Measurements from ENCODE around the gene BIN1. TPM values are rescaled to one million over a fixed set of nuclear protein-coding genes. Genes with fewer than 3 reads are reported as not detected.

The BIN1 gene
- polyA plus RNA-seq, 2 donors, result 4.6 to 7.9 TPM

DNA sequence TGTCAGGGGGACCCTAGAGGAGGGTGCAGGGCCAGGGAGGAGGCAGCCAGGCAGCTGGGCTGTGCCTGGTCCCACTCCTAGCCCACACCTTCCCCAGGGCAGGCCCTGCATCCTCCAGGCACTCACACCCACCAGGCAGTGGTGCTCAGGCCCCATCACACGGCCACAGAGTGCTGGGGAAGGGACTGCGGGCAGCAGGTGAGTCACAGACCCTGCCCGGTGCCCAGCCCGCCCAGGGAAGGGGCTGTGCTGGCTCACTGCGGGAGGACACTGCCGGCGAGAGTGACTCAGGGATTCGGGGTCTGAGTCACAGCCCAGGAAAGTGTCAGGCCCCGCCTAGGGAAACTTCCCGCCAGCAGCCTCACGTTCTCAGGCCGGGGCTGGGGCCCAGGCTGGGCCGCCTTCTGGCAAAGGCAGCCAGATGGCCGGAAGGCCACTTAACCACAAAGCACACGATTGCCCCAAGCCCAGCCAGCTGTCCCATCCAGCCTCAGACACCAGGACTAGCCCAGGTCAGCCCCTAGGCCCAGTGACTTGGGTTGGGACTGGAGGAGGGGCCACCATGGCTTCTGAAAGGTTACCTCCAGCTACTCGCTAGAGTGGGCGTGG lies 42.2 kb downstream of the BIN1 start:
- H3K4me1 ChIP-seq (ENCODE audit: control insufficient read depth in 2 of 2, insufficient read depth in 2 of 2, low read length in 1 of 2), result peaks cover 7 to 29% of the 10 kb centered on the region in 2 donors
- H3K27ac ChIP-seq (ENCODE audit: low read depth in 2 of 2, low read length in 1 of 2), result peak overlapping the region; percentile 54 to 67
- peaks cover 0 to 6% of the 10 kb centered on the region in 2 donors for H3K36me3 ChIP-seq (ENCODE audit: control insufficient read depth in 2 of 2, insufficient read depth in 2 of 2, low read length in 1 of 2)
- H3K27me3 ChIP-seq (ENCODE audit: control insufficient read depth in 1 of 2, insufficient read depth in 2 of 2, low read length in 2 of 2), result no peaks in the 10 kb centered on the region
- no peak overlapping the region for H3K4me3 ChIP-seq (ENCODE audit: low read depth in 1 of 2, low read length in 2 of 2)
- no peaks in the 10 kb centered on the region for H3K9me3 ChIP-seq (ENCODE audit: control insufficient read depth in 2 of 2, insufficient read depth in 1 of 2, low read depth in 1 of 2, low read length in 1 of 2)
- WGBS, 2 donors, result 6 to 35% methylated on average over 17 of the region's 17 CpGs

DNA sequence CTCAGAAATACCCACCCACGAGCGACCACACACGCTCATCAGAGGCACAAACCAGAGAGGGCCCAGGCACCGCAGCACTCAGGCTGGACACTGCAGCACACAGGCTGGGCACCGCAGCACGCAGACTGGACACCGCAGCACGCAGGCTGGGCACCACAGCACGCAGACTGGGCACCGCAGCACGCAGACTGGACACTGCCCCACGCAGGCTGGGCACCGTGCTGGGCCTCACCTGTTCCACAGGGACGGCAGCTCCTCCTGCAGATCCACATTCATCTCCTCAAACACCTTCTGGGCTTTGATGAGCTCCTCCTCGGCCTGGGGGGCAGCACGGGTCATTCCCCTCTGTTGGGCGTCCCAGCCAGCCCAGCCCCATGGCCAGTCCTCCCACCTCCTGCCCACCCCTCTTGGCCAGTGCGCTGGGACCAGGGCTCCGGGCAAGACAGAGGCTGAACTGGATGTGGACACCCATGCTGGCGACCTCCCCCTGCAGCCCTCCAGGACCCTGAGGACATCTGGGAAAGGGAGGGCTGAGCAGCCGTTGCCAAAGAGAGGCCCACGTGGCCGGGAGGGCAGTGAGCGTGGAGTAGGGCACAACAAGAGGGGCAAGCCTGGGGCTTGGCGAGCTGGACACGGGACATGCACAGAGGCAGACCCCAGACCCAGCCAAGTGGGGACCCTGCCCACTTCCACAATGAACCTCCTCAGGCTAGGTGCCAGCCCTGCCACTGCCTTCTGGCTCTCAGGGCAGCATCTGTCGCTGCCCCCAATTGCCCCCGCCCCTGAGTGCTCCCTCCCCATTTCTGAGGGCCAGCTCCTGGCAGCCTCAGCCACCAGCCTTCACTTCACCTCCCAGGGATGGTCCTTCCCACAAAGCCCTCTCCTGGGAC lies 43.0 kb downstream of the BIN1 start:
- Histone ChIP-seq H3K27me3 (ENCODE audit: control insufficient read depth in 1 of 2, insufficient read depth in 2 of 2, low read length in 2 of 2) (no peaks in the 10 kb centered on the region), H3K36me3 (ENCODE audit: control insufficient read depth in 2 of 2, insufficient read depth in 2 of 2, low read length in 1 of 2) (peaks cover 0 to 6% of the 10 kb centered on the region in 2 donors), H3K4me1 (ENCODE audit: control insufficient read depth in 2 of 2, insufficient read depth in 2 of 2, low read length in 1 of 2) (peaks cover 7 to 29% of the 10 kb centered on the region in 2 donors), H3K4me3 (ENCODE audit: low read depth in 1 of 2, low read length in 2 of 2) (no peak overlapping the region), H3K27ac (ENCODE audit: low read depth in 2 of 2, low read length in 1 of 2) (peak overlapping the region; percentile 54 to 67), H3K9me3 (ENCODE audit: control insufficient read depth in 2 of 2, insufficient read depth in 1 of 2, low read depth in 1 of 2, low read length in 1 of 2) (no peaks in the 10 kb centered on the region)
- WGBS, 2 donors, result 88 to 93% methylated on average over 25 to 28 of the region's 28 CpGs

GRCh38 chr2:127061375-127062273 lies 45.3 kb downstream of the BIN1 start:
- peaks cover 0 to 7% of the 10 kb centered on the region in 2 donors for H3K36me3 ChIP-seq (ENCODE audit: control insufficient read depth in 2 of 2, insufficient read depth in 2 of 2, low read length in 1 of 2)
- WGBS, 2 donors, result 70 to 78% methylated on average over 23 of the region's 23 CpGs
- peaks cover 7 to 20% of the 10 kb centered on the region in 2 donors for H3K4me1 ChIP-seq (ENCODE audit: control insufficient read depth in 2 of 2, insufficient read depth in 2 of 2, low read length in 1 of 2)
- H3K27ac ChIP-seq (ENCODE audit: low read depth in 2 of 2, low read length in 1 of 2), result no peak overlapping the region
- no peaks in the 10 kb centered on the region for H3K9me3 ChIP-seq (ENCODE audit: control insufficient read depth in 2 of 2, insufficient read depth in 1 of 2, low read depth in 1 of 2, low read length in 1 of 2)
- no peaks in the 10 kb centered on the region for H3K27me3 ChIP-seq (ENCODE audit: control insufficient read depth in 1 of 2, insufficient read depth in 2 of 2, low read length in 2 of 2)
- H3K4me3 ChIP-seq (ENCODE audit: low read depth in 1 of 2, low read length in 2 of 2), result no peak overlapping the region

DNA sequence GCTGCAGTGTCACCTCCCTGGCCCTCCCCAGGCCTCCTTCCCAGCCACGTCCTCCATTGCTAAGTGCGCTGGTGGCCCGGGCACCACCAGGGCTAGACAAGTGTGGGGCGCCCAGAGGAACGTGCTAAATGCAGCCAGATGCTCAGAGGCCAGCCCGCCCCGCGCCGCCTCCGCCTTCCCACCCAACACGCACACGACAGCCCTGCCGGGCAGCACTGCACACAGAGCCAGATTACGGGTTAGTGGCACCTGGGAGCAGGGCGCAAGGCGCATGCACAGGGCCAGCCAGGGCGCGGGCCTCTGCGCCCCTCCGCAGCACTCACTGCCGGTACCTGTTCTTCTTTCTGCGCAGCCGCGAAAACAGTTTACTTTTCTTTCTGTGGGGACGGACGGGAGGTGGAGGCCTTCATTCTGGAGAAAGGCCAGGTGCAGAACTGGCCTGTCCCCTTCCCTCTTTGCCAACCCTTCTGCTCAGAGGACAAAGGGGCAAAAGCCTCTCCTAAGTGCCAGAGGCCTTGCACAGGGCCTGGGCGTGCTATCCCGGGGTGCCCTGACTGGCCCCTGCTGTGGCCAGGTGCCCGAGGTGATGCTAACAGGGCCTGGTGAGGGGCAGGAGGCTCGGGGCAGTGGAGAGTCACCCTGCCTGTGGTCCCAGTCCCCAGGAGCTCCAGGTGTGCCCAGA lies 46.5 kb downstream of the BIN1 start:
- Histone ChIP-seq H3K27ac (ENCODE audit: low read depth in 2 of 2, low read length in 1 of 2) (no peak overlapping the region), H3K4me3 (ENCODE audit: low read depth in 1 of 2, low read length in 2 of 2) (no peak overlapping the region), H3K9me3 (ENCODE audit: control insufficient read depth in 2 of 2, insufficient read depth in 1 of 2, low read depth in 1 of 2, low read length in 1 of 2) (no peaks in the 10 kb centered on the region), H3K36me3 (ENCODE audit: control insufficient read depth in 2 of 2, insufficient read depth in 2 of 2, low read length in 1 of 2) (peaks cover 0 to 7% of the 10 kb centered on the region in 2 donors), H3K4me1 (ENCODE audit: control insufficient read depth in 2 of 2, insufficient read depth in 2 of 2, low read length in 1 of 2) (peaks cover 2 to 15% of the 10 kb centered on the region in 2 donors), H3K27me3 (ENCODE audit: control insufficient read depth in 1 of 2, insufficient read depth in 2 of 2, low read length in 2 of 2) (no peaks in the 10 kb centered on the region)
- 94% methylated on average over 28 to 30 of the region's 30 CpGs for WGBS, 2 donors

GRCh38 chr2:127059559-127059958 lies 47.4 kb downstream of the BIN1 start:
- 94 to 95% methylated on average over 10 of the region's 10 CpGs for WGBS, 2 donors
- peaks cover 0 to 7% of the 10 kb centered on the region in 2 donors for H3K36me3 ChIP-seq (ENCODE audit: control insufficient read depth in 2 of 2, insufficient read depth in 2 of 2, low read length in 1 of 2)

DNA sequence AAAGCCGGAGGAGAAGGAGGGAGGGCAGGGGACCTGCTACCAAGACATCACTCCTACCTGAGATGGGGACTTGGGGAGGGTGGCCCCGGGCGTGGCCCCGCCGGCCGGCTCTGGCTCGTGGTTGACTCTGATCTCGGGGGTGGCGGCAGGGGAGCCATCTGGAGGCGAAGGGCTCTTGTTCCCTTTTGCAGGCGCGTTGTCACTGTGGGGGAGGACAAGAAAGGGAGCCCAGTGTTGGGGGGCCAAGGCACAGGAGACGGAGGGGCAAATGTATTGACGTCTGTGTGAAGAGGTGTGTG lies 48.1 kb downstream of the BIN1 start:
- Histone ChIP-seq H3K27me3 (ENCODE audit: control insufficient read depth in 1 of 2, insufficient read depth in 2 of 2, low read length in 2 of 2) (no peaks in the 10 kb centered on the region), H3K36me3 (ENCODE audit: control insufficient read depth in 2 of 2, insufficient read depth in 2 of 2, low read length in 1 of 2) (peaks cover 0 to 6% of the 10 kb centered on the region in 2 donors), H3K27ac (ENCODE audit: low read depth in 2 of 2, low read length in 1 of 2) (no peak overlapping the region), H3K9me3 (ENCODE audit: control insufficient read depth in 2 of 2, insufficient read depth in 1 of 2, low read depth in 1 of 2, low read length in 1 of 2) (no peaks in the 10 kb centered on the region), H3K4me1 (ENCODE audit: control insufficient read depth in 2 of 2, insufficient read depth in 2 of 2, low read length in 1 of 2) (peaks cover 0 to 4% of the 10 kb centered on the region in 2 donors), H3K4me3 (ENCODE audit: low read depth in 1 of 2, low read length in 2 of 2) (no peak overlapping the region)
- 82% methylated on average over 14 of the region's 14 CpGs for WGBS, 2 donors

More at GRCh38 chr2:127059559-127059958, 47.4 kb downstream of the BIN1 start:
- H3K4me3 ChIP-seq (ENCODE audit: low read depth in 1 of 2, low read length in 2 of 2), result no peak overlapping the region
- H3K9me3 ChIP-seq (ENCODE audit: control insufficient read depth in 2 of 2, insufficient read depth in 1 of 2, low read depth in 1 of 2, low read length in 1 of 2), result no peaks in the 10 kb centered on the region
- H3K27ac ChIP-seq (ENCODE audit: low read depth in 2 of 2, low read length in 1 of 2), result no peak overlapping the region
- no peaks in the 10 kb centered on the region for H3K27me3 ChIP-seq (ENCODE audit: control insufficient read depth in 1 of 2, insufficient read depth in 2 of 2, low read length in 2 of 2)
- peaks cover 2 to 8% of the 10 kb centered on the region in 2 donors for H3K4me1 ChIP-seq (ENCODE audit: control insufficient read depth in 2 of 2, insufficient read depth in 2 of 2, low read length in 1 of 2)

DNA sequence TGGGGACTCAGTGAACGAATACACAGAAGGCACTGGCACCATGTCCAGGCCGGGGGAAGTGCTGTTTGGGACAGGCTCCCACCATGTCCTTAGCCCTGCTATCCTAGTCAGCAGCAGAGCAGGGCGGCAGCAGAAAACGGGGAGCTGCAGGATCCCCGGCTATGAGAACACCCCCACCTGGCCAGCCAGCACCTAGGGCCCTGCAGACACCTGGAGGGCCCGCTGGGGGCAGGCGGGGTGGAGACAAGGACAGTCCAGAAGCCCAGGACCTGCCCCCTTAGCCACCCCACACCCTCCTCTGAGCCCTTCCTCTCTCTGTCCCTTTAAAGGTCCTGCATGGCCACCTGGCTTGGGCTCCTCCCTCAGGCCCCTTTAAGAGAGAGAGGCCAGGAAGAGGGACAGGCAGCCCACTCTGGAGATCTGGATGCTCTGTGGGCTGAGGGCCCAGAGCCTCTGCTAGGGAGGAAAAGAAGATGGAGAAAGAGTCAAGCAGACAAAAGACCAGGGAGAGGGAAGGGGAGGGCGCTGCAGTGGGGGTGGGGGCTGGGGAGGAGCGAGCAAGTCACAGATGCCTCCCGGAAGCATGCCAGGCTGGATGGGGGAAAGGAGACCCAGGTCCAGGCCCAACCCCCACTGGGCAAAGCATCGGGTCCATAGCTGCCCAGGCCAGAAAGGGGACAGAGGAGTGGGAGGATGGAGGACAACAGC lies 48.6 kb downstream of the BIN1 start:
- Histone ChIP-seq H3K27ac (ENCODE audit: low read depth in 2 of 2, low read length in 1 of 2) (no peak overlapping the region), H3K4me1 (ENCODE audit: control insufficient read depth in 2 of 2, insufficient read depth in 2 of 2, low read length in 1 of 2) (no peaks in the 10 kb centered on the region), H3K36me3 (ENCODE audit: control insufficient read depth in 2 of 2, insufficient read depth in 2 of 2, low read length in 1 of 2) (peaks cover 0 to 1% of the 10 kb centered on the region in 2 donors), H3K27me3 (ENCODE audit: control insufficient read depth in 1 of 2, insufficient read depth in 2 of 2, low read length in 2 of 2) (no peaks in the 10 kb centered on the region), H3K4me3 (ENCODE audit: low read depth in 1 of 2, low read length in 2 of 2) (no peak overlapping the region), H3K9me3 (ENCODE audit: control insufficient read depth in 2 of 2, insufficient read depth in 1 of 2, low read depth in 1 of 2, low read length in 1 of 2) (no peaks in the 10 kb centered on the region)
- WGBS, 2 donors, result 85 to 86% methylated on average over 11 of the region's 11 CpGs

DNA sequence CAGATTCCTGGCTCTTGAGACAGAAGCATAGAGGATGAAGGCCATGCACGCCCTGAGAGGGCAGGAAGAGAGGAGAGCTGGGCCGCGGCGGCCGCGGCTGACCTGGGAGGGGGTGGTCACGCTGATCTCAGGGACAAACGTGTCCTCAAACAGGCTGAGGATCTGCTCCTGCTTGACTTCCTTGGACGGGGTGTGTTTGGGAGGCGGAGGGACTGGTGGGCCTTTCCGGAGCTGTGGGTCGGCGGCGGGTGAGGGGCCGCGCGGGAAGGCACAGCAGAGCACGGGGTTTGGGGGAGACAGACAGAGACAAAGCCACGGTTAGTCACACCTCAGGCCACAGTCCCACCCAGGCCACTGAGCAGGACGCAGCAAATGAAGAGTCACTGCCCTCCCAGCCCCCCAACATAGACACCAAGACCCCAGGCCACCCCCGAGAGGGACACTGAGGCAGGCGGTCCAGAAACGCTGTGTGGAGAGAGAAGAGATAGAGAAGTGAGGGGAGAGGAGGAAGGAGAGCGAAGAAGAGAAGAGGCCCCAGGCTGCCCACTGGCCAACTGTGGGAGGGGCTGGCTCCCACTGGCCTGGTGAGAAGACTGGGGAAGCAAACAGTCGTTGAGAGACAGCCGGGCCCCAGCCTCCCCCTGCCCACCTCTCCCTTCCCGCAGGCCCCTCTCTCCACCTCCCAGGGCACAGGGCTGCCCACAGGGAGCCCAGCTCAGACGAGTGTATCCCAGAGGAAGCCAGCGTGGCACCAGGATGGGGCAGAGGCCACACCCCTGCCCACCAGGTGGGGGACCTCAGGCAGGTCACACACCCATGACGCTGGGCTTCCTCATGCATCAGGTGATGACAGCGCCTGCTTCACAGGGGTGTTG lies 49.3 kb downstream of the BIN1 start:
- no peak overlapping the region for H3K4me3 ChIP-seq (ENCODE audit: low read depth in 1 of 2, low read length in 2 of 2)
- peaks cover 0 to 1% of the 10 kb centered on the region in 2 donors for H3K36me3 ChIP-seq (ENCODE audit: control insufficient read depth in 2 of 2, insufficient read depth in 2 of 2, low read length in 1 of 2)
- H3K27ac ChIP-seq (ENCODE audit: low read depth in 2 of 2, low read length in 1 of 2), result no peak overlapping the region
- no peaks in the 10 kb centered on the region for H3K4me1 ChIP-seq (ENCODE audit: control insufficient read depth in 2 of 2, insufficient read depth in 2 of 2, low read length in 1 of 2)
- H3K27me3 ChIP-seq (ENCODE audit: control insufficient read depth in 1 of 2, insufficient read depth in 2 of 2, low read length in 2 of 2), result no peaks in the 10 kb centered on the region
- H3K9me3 ChIP-seq (ENCODE audit: control insufficient read depth in 2 of 2, insufficient read depth in 1 of 2, low read depth in 1 of 2, low read length in 1 of 2), result no peaks in the 10 kb centered on the region
- WGBS, 2 donors, result 89 to 90% methylated on average over 27 to 31 of the region's 31 CpGs
